CD4-positive, alpha-beta T cell treated with Interleukin-4 for 1 hour (primary cell): ENCODE results near the gene FAM228B.
"Not testable (repeated sequence)": the region's sequence is repeated elsewhere in the genome, so short reads cannot be mapped to it uniquely, and the experiment has no call there.

ENCODE experiments used
- DNase-seq, 2 donors: peaks; one replicate each; pipeline ENCODE4 v3.0.0-alpha.2; 2020 to 2022

Gene FAM228B

GRCh38 chr2:24123195-24123921 lies at the start of gene FAM228B, which contains the start of gene PFN4:
Gene FAM228B, plus strand, starts transcription at chr2:24123469. Its CDS starts 893 bp downstream, at chr2:24124362.
Gene PFN4, minus strand, starts transcription at chr2:24123334. Its CDS starts 799 bp downstream, at chr2:24122535.
- peak; percentile 58 to 72 for DNase-seq

GRCh38 chr2:24073816-24074215 lies 49.5 kb upstream of the FAM228B start:
- no peak for DNase-seq

- no peak for DNase-seq
These were observed 48.0 kb upstream of the FAM228B start for GRCh38 chr2:24075259-24075658.

- peak; percentile 100 for DNase-seq
These were observed 47.1 kb upstream of the FAM228B start, which contains the start of gene SF3B6 for GRCh38 chr2:24075915-24076848. Gene SF3B6, minus strand, starts transcription at chr2:24076326. Its CDS starts 97 bp downstream, at chr2:24076229.

GRCh38 chr2:24076849-24077534 lies 46.3 kb upstream of the FAM228B start:
- no peak for DNase-seq

- no peak for DNase-seq
These were observed 45.8 kb upstream of the FAM228B start for GRCh38 chr2:24077535-24077877.

- no peak for DNase-seq
These were observed 45.4 kb upstream of the FAM228B start for GRCh38 chr2:24077879-24078278.

- DNase-seq: no peak
These were observed 42.6 kb upstream of the FAM228B start for GRCh38 chr2:24080701-24081100.

- no peak for DNase-seq
These were observed 40.3 kb upstream of the FAM228B start for GRCh38 chr2:24082787-24083566.

- DNase-seq: peak; percentile 57 to 73
These were observed 39.5 kb upstream of the FAM228B start for GRCh38 chr2:24083567-24084385.

GRCh38 chr2:24084386-24085199 lies 38.7 kb upstream of the FAM228B start, which contains the start of gene TP53I3:
Gene TP53I3, minus strand, starts transcription at chr2:24084834. Its CDS starts 508 bp downstream, at chr2:24084326.
- peak; percentile 77 for DNase-seq

GRCh38 chr2:24085200-24085489 lies 38.1 kb upstream of the FAM228B start:
- DNase-seq: no peak

GRCh38 chr2:24086241-24086640 lies 37.0 kb upstream of the FAM228B start:
- no peak for DNase-seq

GRCh38 chr2:24087032-24087431 lies 36.2 kb upstream of the FAM228B start:
- no peak for DNase-seq

GRCh38 chr2:24088821-24089359 lies 34.4 kb upstream of the FAM228B start:
- DNase-seq: no peak

- not testable (repeated sequence) for DNase-seq
These were observed 30.0 kb upstream of the FAM228B start for GRCh38 chr2:24093270-24093669.

GRCh38 chr2:24095171-24095677 lies 28.0 kb upstream of the FAM228B start:
- not testable (repeated sequence) for DNase-seq

- DNase-seq: not testable (repeated sequence)
These were observed 22.5 kb upstream of the FAM228B start for GRCh38 chr2:24100732-24101131.

- no peak for DNase-seq
These were observed 21.3 kb upstream of the FAM228B start for GRCh38 chr2:24101992-24102391.

- no peak for DNase-seq
These were observed 20.6 kb upstream of the FAM228B start for GRCh38 chr2:24102677-24103076.
